SU-DHL-6 (cell line): ENCODE measurements around the gene TSHZ3.

Experiments used
- H2AFZ ChIP-seq: fragments of 200-600 bp; sonication (generic); 2 replicates; pipeline ENCODE4 v1.6.1; 2014; ENCODE audit warnings: low read depth, mild to moderate bottlenecking, moderate library complexity, mixed read lengths, antibody characterized with exemption, low read length; ENCODE audit not compliant: severe bottlenecking
- H3F3A ChIP-seq: fragments of 200-600 bp; shearing (Covaris generic); 2 replicates; pipeline ENCODE4 v1.6.0; 2016; ENCODE audit warnings: antibody characterized with exemption, mild to moderate bottlenecking; ENCODE audit not compliant: insufficient read depth
- H3K27ac ChIP-seq: fragments of 200-600 bp; sonication (generic); 2 replicates; pipeline ENCODE4 v1.5.1; 2016; ENCODE audit warnings: low read depth, mild to moderate bottlenecking, low read length, moderate library complexity, mixed read lengths
- H3K27me3 ChIP-seq: fragments of 200-600 bp; sonication (generic), shearing (Covaris generic); 2 replicates; pipeline ENCODE4 v1.6.0; 2014; ENCODE audit warnings: mild to moderate bottlenecking, low read length
- H3K36me3 ChIP-seq: fragments of 200-600 bp; sonication (generic); 2 replicates; pipeline ENCODE4 v1.6.1; 2014; ENCODE audit warnings: mild to moderate bottlenecking, low read length, mixed read lengths
- H3K4me2 ChIP-seq: fragments of 300-600, 200-600 bp; shearing (Covaris generic), sonication (generic); 2 replicates; pipeline ENCODE4 v1.6.0; 2014; ENCODE audit warnings: low read length, low read depth, mild to moderate bottlenecking; ENCODE audit not compliant: poor library complexity, severe bottlenecking
- H3K4me3 ChIP-seq: fragments of 200-600 bp; sonication (generic); 2 replicates; pipeline ENCODE4 v1.5.1; 2014; ENCODE audit warnings: antibody characterized with exemption, low read length, mild to moderate bottlenecking, mixed read lengths; ENCODE audit not compliant: insufficient read depth, poor library complexity, severe bottlenecking
- H3K79me2 ChIP-seq: fragments of 200-600 bp; sonication (generic); 2 replicates; pipeline ENCODE4 v1.6.1; 2014; ENCODE audit warnings: mild to moderate bottlenecking, low read length, moderate library complexity; ENCODE audit not compliant: insufficient read depth
- H3K9ac ChIP-seq: fragments of 200-600 bp; sonication (generic); 2 replicates; pipeline ENCODE4 v1.7.0; 2014; ENCODE audit warnings: mild to moderate bottlenecking, low read length
- H3K9me2 ChIP-seq: fragments of 200-600 bp; sonication (generic); replicated peaks from 2 replicates; pipeline ENCODE4 v1.6.1; 2014; ENCODE audit warnings: low read length; ENCODE audit not compliant: insufficient read depth
- H3K9me3 ChIP-seq: fragments of 200-600 bp; sonication (generic); 2 replicates; pipeline ENCODE4 v1.6.1; 2014; ENCODE audit warnings: low read length, mixed read lengths; ENCODE audit not compliant: insufficient read depth
- H4K20me1 ChIP-seq: fragments of 200-600 bp; sonication (generic); 2 replicates; pipeline ENCODE4 v1.6.1; 2014; ENCODE audit warnings: low read depth, mild to moderate bottlenecking, antibody characterized with exemption, low read length, moderate library complexity, mixed read lengths
- CTCF ChIP-seq: fragments of 200-600 bp; sonication (generic); IDR thresholded peaks from one replicate; pipeline ENCODE4 v1.5.1; 2017; ENCODE audit warnings: antibody characterized with exemption, mild to moderate bottlenecking, low read length, moderate library complexity; ENCODE audit not compliant: insufficient read depth, poor library complexity, severe bottlenecking
- EZH2phosphoT487 ChIP-seq: fragments of 200-600 bp; sonication (generic), shearing (Covaris generic); conservative IDR thresholded peaks from 2 replicates; pipeline ENCODE4 v1.6.1; 2018; ENCODE audit warnings: mild to moderate bottlenecking, antibody characterized with exemption, low read length, moderate library complexity, mixed read lengths

Gene TSHZ3

GRCh38 chr19:31355665-31356289 lies 6.5 kb upstream of the TSHZ3 start:
- no peaks in the 10 kb centered on the region for H3F3A ChIP-seq
- no peak overlapping the region for H2AFZ ChIP-seq
- TF ChIP-seq EZH2phosphoT487 (no peak), CTCF (no peak)
- H3K79me2 ChIP-seq = no peaks in the 10 kb centered on the region
- H3K27ac ChIP-seq = no peak overlapping the region
- H4K20me1 ChIP-seq = no peaks in the 10 kb centered on the region
- no peak overlapping the region for H3K9ac ChIP-seq
- H3K9me3 ChIP-seq = no peaks in the 10 kb centered on the region
- H3K36me3 ChIP-seq = no peaks in the 10 kb centered on the region
- no peak overlapping the region for H3K4me2 ChIP-seq
- H3K9me2 ChIP-seq = no peaks in the 10 kb centered on the region
- no peaks in the 10 kb centered on the region for H3K27me3 ChIP-seq
- H3K4me3 ChIP-seq = no peak overlapping the region

- TF ChIP-seq EZH2phosphoT487 (no peak), CTCF (no peak)
These were observed 5.8 kb upstream of the TSHZ3 start for GRCh38 chr19:31354799-31355664.

GRCh38 chr19:31354316-31354715 lies 5.1 kb upstream of the TSHZ3 start:
- Histone ChIP-seq H4K20me1 (no peaks in the 10 kb centered on the region), H3K27ac (no peak overlapping the region), H3K4me2 (no peak overlapping the region), H3K9me2 (no peaks in the 10 kb centered on the region), H3K79me2 (no peaks in the 10 kb centered on the region), H3K4me3 (no peak overlapping the region), H3K9ac (no peak overlapping the region), H2AFZ (no peak overlapping the region), H3K36me3 (no peaks in the 10 kb centered on the region), H3K9me3 (no peaks in the 10 kb centered on the region), H3F3A (no peaks in the 10 kb centered on the region), H3K27me3 (no peaks in the 10 kb centered on the region)
- TF ChIP-seq EZH2phosphoT487 (no peak), CTCF (no peak)

More at GRCh38 chr19:31354799-31355664, 5.8 kb upstream of the TSHZ3 start:
- Histone ChIP-seq H3K27me3 (no peaks in the 10 kb centered on the region), H3K27ac (no peak overlapping the region), H2AFZ (no peak overlapping the region), H3K9ac (no peak overlapping the region), H4K20me1 (no peaks in the 10 kb centered on the region), H3K36me3 (no peaks in the 10 kb centered on the region), H3K9me3 (no peaks in the 10 kb centered on the region), H3K4me3 (no peak overlapping the region), H3F3A (no peaks in the 10 kb centered on the region), H3K79me2 (no peaks in the 10 kb centered on the region), H3K4me2 (no peak overlapping the region), H3K9me2 (no peaks in the 10 kb centered on the region)
